GM12891 (cell line): ENCODE data around the gene DDX39B.
A peak's percentile ranks its signal among the peaks of the same experiment; 100 is the strongest.

Experiments
- PAX5 ChIP-seq: IDR thresholded peaks from 2 replicates; pipeline ENCODE4 v1.6.1; 2011; ENCODE audit warnings: low read length, moderate library complexity, mild to moderate bottlenecking; ENCODE audit not compliant: insufficient read depth, severe bottlenecking
- POLR2A ChIP-seq: IDR thresholded peaks from 2 replicates; pipeline ENCODE4 v1.6.1; 2011; ENCODE audit warnings: low read depth, low read length, control low read depth
- POLR2AphosphoS5 ChIP-seq: IDR thresholded peaks from 2 replicates; pipeline ENCODE4 v1.6.1; 2011; ENCODE audit warnings: low read depth, low read length, control low read depth
- POU2F2 ChIP-seq: IDR thresholded peaks from 2 replicates; pipeline ENCODE4 v1.6.1; 2011; ENCODE audit warnings: low read depth, mild to moderate bottlenecking, control low read depth, low read length, moderate library complexity
- SPI1 ChIP-seq: IDR thresholded peaks from 2 replicates; pipeline ENCODE4 v1.6.1; 2011; ENCODE audit warnings: low read depth, low read length, control low read depth
- TAF1 ChIP-seq: IDR thresholded peaks from 2 replicates; pipeline ENCODE4 v1.6.1; 2011; ENCODE audit warnings: low read depth, low read length, control low read depth

- TF ChIP-seq SPI1 (peak; percentile 63), POLR2A (peak; percentile 100), POLR2AphosphoS5 (peak; percentile 100), PAX5 (no peak), POU2F2 (peak; percentile 95), TAF1 (peak; percentile 92)
These were observed 33.6 kb upstream of the DDX39B start, which contains the start of gene TNF for GRCh38 chr6:31575335-31575901.
